H1 (cell line): ENCODE measurements around the gene AKAP7. TPM values are rescaled to one million over a fixed set of nuclear protein-coding genes. Genes with fewer than 3 reads are reported as not detected.

Experiments
- CBX5 ChIP-seq: fragments of 300-800, 300-1000 bp; sonication (generic); IDR thresholded peaks from 2 replicates; pipeline ENCODE4 v1.7.1; 2016; ENCODE audit warnings: antibody characterized with exemption, low read length, low read depth
- CHD1 ChIP-seq: IDR thresholded peaks from 2 replicates; pipeline ENCODE4 v1.6.1; 2012; ENCODE audit warnings: low read depth, low read length, improper control_type of control experiment
- CHD7 ChIP-seq: fragments of 300-600 bp; sonication (generic); IDR thresholded peaks from 2 replicates; pipeline ENCODE4 v1.7.1; 2012; ENCODE audit warnings: low read length, moderate library complexity, mild to moderate bottlenecking, inconsistent platforms; ENCODE audit not compliant: insufficient replicate concordance
- KDM5A ChIP-seq: fragments of 200-600 bp; IDR thresholded peaks from 2 replicates; pipeline ENCODE4 v1.7.1; 2012; ENCODE audit warnings: mild to moderate bottlenecking, low read length, inconsistent platforms, mixed read lengths
- MAX ChIP-seq: IDR thresholded peaks from 2 replicates; pipeline ENCODE4 v1.6.1; 2012; ENCODE audit warnings: inconsistent platforms
- RNF2 ChIP-seq: fragments of 200-900, 300-1000 bp; sonication (generic); IDR thresholded peaks from 2 replicates; pipeline ENCODE4 v1.7.1; 2016; ENCODE audit warnings: borderline replicate concordance, low read depth, mild to moderate bottlenecking, antibody characterized with exemption, low read length; ENCODE audit not compliant: poor library complexity, severe bottlenecking; ENCODE audit errors: missing control alignments
- polyA plus RNA-seq, 7 experiments: library from polyadenylated mRNA; depleted of rRNA in 3 of 7; stranded (reverse) in 5 of 7; unstranded in 2 of 7; fragments of >200 nt in 5 of 7; fragments of 200-250 nt in 2 of 7; gene quantifications; 1 replicate in 5 of 7; 2 replicates in 1 of 7; 4 replicates in 1 of 7; pipeline versions ENCODE4 v1.2.1 to v1.2.3, GENCODE V29; 2011 to 2013; ENCODE audit warnings: missing spikeins in 2 of 7, mixed read lengths in 2 of 7
- total RNA-seq: library from RNA; stranded (reverse); fragmentation: NEBNext Ultra II Directional; extraction: Animal tissue kit (Norgen Biotek cat#: 25700); gene quantifications from 2 replicates; pipeline ENCODE4 v1.2.1, GENCODE V29; 2021

Gene AKAP7
- total and polyA plus RNA-seq, 2 of the 8 experiments (the other 6 are each of a cell fraction or from before 2014, with no cell fraction given): 4.7 to 16.9 TPM

- no peak for TF ChIP-seq MAX
- no peak for TF ChIP-seq KDM5A
- no peak for TF ChIP-seq RNF2
- TF ChIP-seq CHD1: no peak
- TF ChIP-seq CBX5: no peak
- TF ChIP-seq CHD7: no peak
These were observed 19.6 kb upstream of the AKAP7 start (continued) for GRCh38 chr6:131115651-131116050.
